ACC112 (cell line): Measurements from ENCODE around the gene TSPEAR.

Source experiments
- H2AFZ ChIP-seq: fragments of 200-600 bp; sonication (generic); one replicate; pipeline ENCODE4 v1.6.0; 2017; ENCODE audit warnings: antibody characterized with exemption, low read length; ENCODE audit not compliant: unreplicated experiment
- H3K27ac ChIP-seq: fragments of 200-600 bp; sonication (generic); 2 replicates; pipeline ENCODE4 v1.5.1; 2014; ENCODE audit warnings: low read depth, mild to moderate bottlenecking, antibody characterized with exemption, low read length, moderate library complexity
- H3K27me3 ChIP-seq: fragments of 200-600 bp; sonication (generic); 2 replicates; pipeline ENCODE4 v1.6.1; 2014; ENCODE audit warnings: mild to moderate bottlenecking, antibody characterized with exemption, low read length, moderate library complexity, mixed read lengths; ENCODE audit not compliant: insufficient read depth
- H3K36me3 ChIP-seq: fragments of 200-600 bp; sonication (generic); 2 replicates; pipeline ENCODE4 v1.6.1; 2016; ENCODE audit warnings: mild to moderate bottlenecking, antibody characterized with exemption, low read length, moderate library complexity, mixed read lengths; ENCODE audit not compliant: insufficient read depth
- H3K4me1 ChIP-seq: fragments of 200-600 bp; sonication (generic); one replicate; pipeline ENCODE4 v1.6.1; 2016; ENCODE audit warnings: low read length, mixed read lengths; ENCODE audit not compliant: insufficient read depth, unreplicated experiment, control insufficient read depth
- H3K4me3 ChIP-seq: fragments of 200-600 bp; sonication (generic); 2 replicates; pipeline ENCODE4 v1.5.1; 2014; ENCODE audit warnings: mild to moderate bottlenecking, low read depth, low read length
- H3K79me2 ChIP-seq: fragments of 200-600 bp; sonication (generic); one replicate; pipeline ENCODE4 v1.6.0; 2016; ENCODE audit warnings: low read length; ENCODE audit not compliant: control insufficient read depth, unreplicated experiment, insufficient read depth

TSPEAR gene

DNA sequence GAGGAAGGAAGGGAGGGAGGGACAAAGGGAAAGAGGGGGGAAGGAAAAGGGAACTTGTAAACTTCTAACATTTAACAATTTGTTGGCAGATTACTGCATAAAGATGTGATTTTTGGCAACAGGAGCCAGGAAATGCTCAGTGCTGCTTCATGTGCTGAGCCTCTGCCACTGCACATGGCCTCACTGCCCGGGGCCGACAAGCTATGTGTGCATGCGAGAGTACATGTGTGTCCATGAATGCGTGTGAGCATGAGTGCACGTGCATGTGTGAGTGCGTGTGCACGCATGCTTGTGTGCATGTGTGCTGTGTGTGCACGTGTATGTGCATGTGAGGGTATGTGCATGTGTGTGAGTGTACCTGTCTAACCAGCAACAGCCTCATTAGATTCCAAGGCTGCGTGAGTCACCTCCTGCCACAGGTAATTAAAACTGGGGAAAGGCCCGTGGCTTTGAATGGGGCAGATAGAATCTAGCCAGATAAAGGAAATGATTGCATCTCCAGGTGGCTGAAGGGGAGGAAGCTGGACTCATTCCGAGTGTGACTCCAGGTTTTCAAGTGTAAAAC, 41.4 kb upstream of the TSPEAR start:
- no peaks in the 10 kb centered on the region for H3K4me1 ChIP-seq
- H3K79me2 ChIP-seq: no peaks in the 10 kb centered on the region
- H3K27me3 ChIP-seq: peaks cover 40% of the 10 kb centered on the region
- no peak overlapping the region for H3K4me3 ChIP-seq
- H2AFZ ChIP-seq: no peak overlapping the region
- H3K27ac ChIP-seq: no peak overlapping the region
- H3K36me3 ChIP-seq: no peaks in the 10 kb centered on the region

GRCh38 chr21:44751799-44752636, 40.6 kb upstream of the TSPEAR start:
- H2AFZ ChIP-seq: no peak overlapping the region
- H3K36me3 ChIP-seq: no peaks in the 10 kb centered on the region
- no peaks in the 10 kb centered on the region for H3K79me2 ChIP-seq
- H3K27me3 ChIP-seq: peaks cover 43% of the 10 kb centered on the region
- no peak overlapping the region for H3K4me3 ChIP-seq
- H3K27ac ChIP-seq: no peak overlapping the region
- no peaks in the 10 kb centered on the region for H3K4me1 ChIP-seq

DNA sequence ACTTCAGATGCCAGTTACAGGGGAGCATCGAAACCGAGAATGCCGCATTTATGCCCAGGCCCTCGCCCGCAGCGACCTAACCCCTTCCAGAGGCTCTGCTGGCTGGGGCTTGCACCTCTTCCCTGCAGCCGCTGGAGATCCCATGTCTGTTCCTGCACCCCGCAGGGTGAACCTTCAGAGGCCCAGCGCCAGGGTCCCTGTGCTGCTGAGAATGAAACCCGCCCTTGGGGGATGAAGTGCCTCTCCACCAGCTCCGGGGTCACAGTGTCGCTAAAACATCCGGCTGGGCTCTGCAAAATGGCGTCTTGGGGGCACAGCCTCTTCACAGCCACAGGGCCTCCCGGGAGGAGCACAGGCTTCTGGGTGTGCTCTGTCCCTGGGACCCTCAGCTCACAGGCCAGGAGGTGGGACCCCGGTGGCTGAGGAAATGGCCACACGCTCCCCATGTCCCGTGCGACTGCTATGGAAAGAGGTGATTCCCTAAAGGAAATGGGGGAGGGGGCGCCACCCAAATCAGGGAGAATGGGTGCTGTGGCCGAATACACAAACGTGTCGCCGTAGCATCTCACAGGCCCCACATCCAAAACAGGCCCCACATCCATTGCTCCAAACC, 39.9 kb upstream of the TSPEAR start:
- Histone ChIP-seq H2AFZ (no peak overlapping the region), H3K4me1 (no peaks in the 10 kb centered on the region), H3K4me3 (no peak overlapping the region), H3K27me3 (peaks cover 40% of the 10 kb centered on the region), H3K79me2 (no peaks in the 10 kb centered on the region), H3K36me3 (no peaks in the 10 kb centered on the region), H3K27ac (no peak overlapping the region)

GRCh38 chr21:44750675-44751025, 39.3 kb upstream of the TSPEAR start:
- Histone ChIP-seq H3K27ac (no peak overlapping the region), H2AFZ (no peak overlapping the region), H3K4me1 (no peaks in the 10 kb centered on the region), H3K36me3 (no peaks in the 10 kb centered on the region), H3K79me2 (no peaks in the 10 kb centered on the region), H3K27me3 (peaks cover 44% of the 10 kb centered on the region), H3K4me3 (no peak overlapping the region)

- H2AFZ ChIP-seq: no peak overlapping the region
- H3K27ac ChIP-seq: no peak overlapping the region
- no peak overlapping the region for H3K4me3 ChIP-seq
- H3K36me3 ChIP-seq: no peaks in the 10 kb centered on the region
- H3K27me3 ChIP-seq: peaks cover 44% of the 10 kb centered on the region
- no peaks in the 10 kb centered on the region for H3K79me2 ChIP-seq
- H3K4me1 ChIP-seq: no peaks in the 10 kb centered on the region
These were observed 38.6 kb upstream of the TSPEAR start for GRCh38 chr21:44749759-44750674.

- Histone ChIP-seq H3K36me3 (no peaks in the 10 kb centered on the region), H3K4me3 (no peak overlapping the region), H3K27me3 (peaks cover 49% of the 10 kb centered on the region), H3K27ac (no peak overlapping the region), H3K79me2 (no peaks in the 10 kb centered on the region), H2AFZ (no peak overlapping the region), H3K4me1 (no peaks in the 10 kb centered on the region)
These were observed 37.9 kb upstream of the TSPEAR start for GRCh38 chr21:44749116-44749758.

GRCh38 chr21:44748621-44749020, 37.2 kb upstream of the TSPEAR start:
- Histone ChIP-seq H3K27me3 (peaks cover 55% of the 10 kb centered on the region), H3K79me2 (no peaks in the 10 kb centered on the region), H3K27ac (no peak overlapping the region), H3K4me3 (no peak overlapping the region), H2AFZ (no peak overlapping the region), H3K36me3 (no peaks in the 10 kb centered on the region), H3K4me1 (no peaks in the 10 kb centered on the region)

GRCh38 chr21:44742418-44743153, 31.2 kb upstream of the TSPEAR start:
- Histone ChIP-seq H3K27ac (no peak overlapping the region), H3K4me1 (no peaks in the 10 kb centered on the region), H3K36me3 (no peaks in the 10 kb centered on the region), H3K27me3 (peaks cover 43% of the 10 kb centered on the region), H3K79me2 (no peaks in the 10 kb centered on the region), H2AFZ (no peak overlapping the region), H3K4me3 (no peak overlapping the region)

- Histone ChIP-seq H3K4me1 (no peaks in the 10 kb centered on the region), H3K36me3 (no peaks in the 10 kb centered on the region), H3K27ac (no peak overlapping the region), H3K27me3 (peaks cover 41% of the 10 kb centered on the region), H2AFZ (no peak overlapping the region), H3K4me3 (no peak overlapping the region), H3K79me2 (no peaks in the 10 kb centered on the region)
These were observed 30.5 kb upstream of the TSPEAR start for GRCh38 chr21:44741921-44742320.
